GM12875 (cell line): ENCODE results near the gene PTCHD1.

Experiments
- H3K4me3 ChIP-seq: one replicate; pipeline ENCODE4 v1.5.1; 2011; ENCODE audit warnings: low read depth, low read length, control low read depth
- TF ChIP-seq, protein P1 (sequence below): IDR thresholded peaks from 2 replicates; pipeline ENCODE4 v1.5.1; 2011; ENCODE audit warnings: low read depth, mild to moderate bottlenecking, control low read depth, inconsistent platforms, low read length, moderate library complexity, borderline replicate concordance; ENCODE audit not compliant: insufficient read depth

The PTCHD1 gene

DNA sequence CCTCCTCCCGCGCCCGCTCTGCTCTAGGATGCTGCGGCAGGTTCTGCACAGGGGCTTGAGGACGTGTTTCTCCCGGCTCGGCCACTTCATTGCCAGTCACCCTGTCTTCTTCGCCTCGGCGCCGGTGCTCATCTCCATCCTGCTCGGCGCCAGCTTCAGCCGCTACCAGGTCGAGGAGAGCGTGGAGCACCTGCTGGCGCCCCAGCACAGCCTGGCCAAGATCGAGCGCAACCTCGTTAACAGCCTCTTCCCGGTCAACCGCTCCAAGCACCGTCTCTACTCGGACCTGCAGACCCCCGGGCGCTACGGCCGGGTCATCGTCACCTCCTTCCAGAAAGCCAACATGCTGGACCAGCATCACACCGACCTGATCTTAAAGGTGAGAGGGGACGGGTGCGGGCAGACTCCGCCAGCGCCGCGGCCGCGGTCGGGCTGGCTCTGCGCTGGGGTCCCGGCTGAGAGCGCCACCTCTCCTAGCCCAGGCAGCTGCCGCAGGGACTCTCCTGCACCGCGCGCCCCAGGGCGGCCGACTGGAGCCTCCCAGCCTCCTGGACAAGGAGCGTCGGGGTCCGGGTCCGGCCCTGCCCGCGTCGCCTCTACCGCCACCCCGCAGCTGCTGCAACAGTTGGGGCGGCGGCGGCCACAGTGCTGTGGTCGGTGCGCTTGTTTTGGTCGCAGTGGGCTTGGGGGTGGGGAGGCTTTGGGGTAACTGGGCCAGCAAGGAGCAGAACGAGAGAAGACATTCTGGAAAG lies at the start of gene PTCHD1:
TSS of gene PTCHD1 (plus strand) at position 2 of the 752 bp plus-strand sequence. CDS start at position 29, 27 bp downstream.
- peak within 1 kb of the TSS; percentile 10 for H3K4me3 ChIP-seq
- TF ChIP-seq, protein P1, sequence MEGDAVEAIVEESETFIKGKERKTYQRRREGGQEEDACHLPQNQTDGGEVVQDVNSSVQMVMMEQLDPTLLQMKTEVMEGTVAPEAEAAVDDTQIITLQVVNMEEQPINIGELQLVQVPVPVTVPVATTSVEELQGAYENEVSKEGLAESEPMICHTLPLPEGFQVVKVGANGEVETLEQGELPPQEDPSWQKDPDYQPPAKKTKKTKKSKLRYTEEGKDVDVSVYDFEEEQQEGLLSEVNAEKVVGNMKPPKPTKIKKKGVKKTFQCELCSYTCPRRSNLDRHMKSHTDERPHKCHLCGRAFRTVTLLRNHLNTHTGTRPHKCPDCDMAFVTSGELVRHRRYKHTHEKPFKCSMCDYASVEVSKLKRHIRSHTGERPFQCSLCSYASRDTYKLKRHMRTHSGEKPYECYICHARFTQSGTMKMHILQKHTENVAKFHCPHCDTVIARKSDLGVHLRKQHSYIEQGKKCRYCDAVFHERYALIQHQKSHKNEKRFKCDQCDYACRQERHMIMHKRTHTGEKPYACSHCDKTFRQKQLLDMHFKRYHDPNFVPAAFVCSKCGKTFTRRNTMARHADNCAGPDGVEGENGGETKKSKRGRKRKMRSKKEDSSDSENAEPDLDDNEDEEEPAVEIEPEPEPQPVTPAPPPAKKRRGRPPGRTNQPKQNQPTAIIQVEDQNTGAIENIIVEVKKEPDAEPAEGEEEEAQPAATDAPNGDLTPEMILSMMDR = no peak

DNA sequence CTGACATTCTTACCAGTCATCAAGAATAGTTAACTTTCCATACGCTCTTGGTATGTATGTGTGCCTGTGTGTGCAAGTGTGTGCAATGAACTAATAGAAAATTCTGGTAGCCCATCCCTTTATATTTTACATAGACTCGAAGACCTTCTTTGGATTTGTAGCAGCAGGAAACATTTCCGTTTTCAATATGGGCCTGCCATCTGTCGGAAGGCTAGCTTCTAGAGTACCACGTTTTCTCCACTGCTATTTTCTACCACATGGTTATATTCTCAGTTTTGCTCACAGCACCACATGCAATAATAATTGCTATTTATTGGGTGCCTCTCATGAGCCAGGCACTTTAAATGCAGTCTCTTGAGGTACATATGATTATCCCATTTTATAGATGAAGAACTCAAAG lies 47.9 kb upstream of the PTCHD1 start:
- H3K4me3 ChIP-seq = no peak overlapping the region
- TF ChIP-seq, protein P1 = no peak

- TF ChIP-seq, protein P1 = no peak
- no peak overlapping the region for H3K4me3 ChIP-seq
Measured at GRCh38 chrX:23287191-23287725, 47.4 kb upstream of the PTCHD1 start.

DNA sequence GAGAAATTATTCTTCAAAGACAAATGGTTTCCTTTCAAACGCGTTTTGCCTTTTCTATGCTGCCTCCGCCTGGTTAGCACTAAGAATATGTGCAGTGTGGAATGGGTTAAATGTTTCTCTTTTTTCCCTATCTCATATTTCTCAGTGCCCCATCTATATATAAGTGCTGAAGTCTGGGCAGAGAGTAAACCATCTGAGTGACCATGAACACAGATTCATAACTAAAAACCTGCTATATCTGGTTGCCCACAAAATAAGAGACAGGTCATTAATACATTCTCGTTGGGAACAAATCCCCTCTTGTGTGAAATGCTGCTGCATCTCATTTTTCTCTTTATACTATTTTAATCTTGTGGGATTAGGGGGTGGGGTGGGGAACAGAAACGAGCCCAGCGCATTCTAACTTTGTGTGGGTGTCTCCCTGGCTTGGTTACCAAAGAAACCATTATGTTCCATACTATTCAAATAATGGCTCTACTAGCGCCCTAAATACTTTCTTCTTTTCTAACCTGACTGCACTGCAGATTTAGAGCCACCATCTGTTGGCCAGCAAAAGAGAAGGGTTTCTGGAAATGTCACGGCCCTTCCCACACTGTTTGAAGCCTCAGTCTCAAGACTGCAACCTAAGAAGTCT lies 42.2 kb upstream of the PTCHD1 start:
- TF ChIP-seq, protein P1 = no peak
- no peak overlapping the region for H3K4me3 ChIP-seq

DNA sequence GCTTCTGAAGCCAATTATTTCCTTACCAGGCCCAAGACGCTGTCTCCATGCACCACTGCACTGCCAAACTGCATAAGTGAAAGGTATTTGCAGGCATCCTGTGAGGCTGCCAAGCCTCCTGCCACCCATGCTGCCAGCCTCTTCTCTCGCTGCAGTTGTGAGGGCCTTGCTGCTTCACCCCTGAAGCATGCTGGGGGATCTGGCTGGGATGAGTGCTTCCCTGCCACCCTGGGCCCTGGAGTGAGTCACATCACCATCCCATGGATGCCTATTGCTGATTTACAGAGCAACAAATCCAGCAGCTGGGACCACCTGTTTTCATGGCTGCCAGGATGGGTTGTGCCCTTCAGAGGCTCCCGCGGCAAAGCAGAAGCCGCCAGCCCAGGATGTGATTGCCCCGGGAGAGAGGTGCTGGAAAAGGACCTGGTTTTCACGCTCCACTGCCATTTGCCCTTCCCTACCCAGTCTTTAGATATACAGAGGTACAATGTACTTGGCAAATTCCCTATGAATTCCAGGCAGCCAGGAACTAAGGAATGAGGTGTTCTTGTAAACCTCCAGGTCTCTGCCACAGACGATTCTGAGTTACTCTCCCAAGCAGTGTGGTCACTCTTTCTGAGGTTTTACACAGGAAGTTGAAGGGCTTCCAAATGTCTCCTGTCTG lies 41.5 kb upstream of the PTCHD1 start:
- TF ChIP-seq, protein P1 = no peak
- H3K4me3 ChIP-seq = no peak overlapping the region

- no peak overlapping the region for H3K4me3 ChIP-seq
- TF ChIP-seq, protein P1 = no peak
Measured at GRCh38 chrX:23304881-23305280, 29.8 kb upstream of the PTCHD1 start.
